Ishikawa (cell line): ENCODE data around the gene AMFR.

Source experiments
- CEBPB ChIP-seq: IDR thresholded peaks from 2 replicates; pipeline ENCODE4 v1.6.1; 2012
- CREB1 ChIP-seq: IDR thresholded peaks from 2 replicates; pipeline ENCODE4 v1.6.1; 2012; ENCODE audit warnings: low read depth
- EGR1 ChIP-seq: IDR thresholded peaks from 2 replicates; pipeline ENCODE4 v1.6.1; 2012
- EP300 ChIP-seq: IDR thresholded peaks from 2 replicates; pipeline ENCODE4 v1.6.1; 2012; ENCODE audit warnings: borderline replicate concordance
- FOXM1 ChIP-seq: IDR thresholded peaks from 2 replicates; pipeline ENCODE4 v1.6.1; 2012; ENCODE audit warnings: low read depth, borderline replicate concordance
- NFIC ChIP-seq: IDR thresholded peaks from 2 replicates; pipeline ENCODE4 v1.6.1; 2012
- RAD21 ChIP-seq: IDR thresholded peaks from 2 replicates; pipeline ENCODE4 v1.6.1; 2012; ENCODE audit warnings: low read depth
- TAF1 ChIP-seq: IDR thresholded peaks from 2 replicates; pipeline ENCODE4 v1.6.1; 2012; ENCODE audit warnings: low read depth, mild to moderate bottlenecking
- TCF12 ChIP-seq: IDR thresholded peaks from 2 replicates; pipeline ENCODE4 v1.6.1; 2012; ENCODE audit warnings: low read depth
- TEAD4 ChIP-seq: IDR thresholded peaks from 2 replicates; pipeline ENCODE4 v1.6.1; 2012
- YY1 ChIP-seq: IDR thresholded peaks from 2 replicates; pipeline ENCODE4 v1.6.1; 2012; ENCODE audit warnings: low read depth
- ZBTB7A ChIP-seq: IDR thresholded peaks from 2 replicates; pipeline ENCODE4 v1.6.1; 2012; ENCODE audit warnings: low read depth
- TF ChIP-seq, protein P1 (sequence below): IDR thresholded peaks from 2 replicates; pipeline ENCODE4 v1.6.1; 2012
- TF ChIP-seq, protein P2 (sequence below): IDR thresholded peaks from 2 replicates; pipeline ENCODE4 v1.6.1; 2012; ENCODE audit warnings: low read depth, mild to moderate bottlenecking
- TF ChIP-seq, protein P3 (sequence below): IDR thresholded peaks from 2 replicates; pipeline ENCODE4 v1.6.1; 2012

AMFR gene

DNA sequence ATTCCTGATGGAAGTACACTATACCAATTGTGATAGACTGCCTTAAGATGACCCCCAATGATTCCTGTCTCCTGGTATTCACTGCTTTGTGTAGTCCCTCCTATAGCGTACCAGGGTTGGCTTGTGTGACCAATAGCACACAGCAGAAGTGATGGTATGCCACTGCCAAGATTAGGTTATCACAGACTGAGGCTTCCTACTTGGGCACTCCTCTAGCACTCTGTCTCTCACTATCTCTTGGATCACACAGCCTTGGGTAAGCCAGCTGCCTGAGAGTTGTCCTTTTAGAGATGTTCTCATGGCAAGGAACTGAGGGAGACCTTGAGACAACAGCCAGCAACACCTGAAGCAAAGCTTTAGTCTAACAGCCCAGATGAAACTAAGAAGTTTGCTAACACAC is 12.7 kb upstream of the AMFR start:
- TF ChIP-seq TCF12 (no peak), EGR1 (no peak), NFIC (no peak), EP300 (no peak), CEBPB (no peak), TEAD4 (no peak)
- TF ChIP-seq, protein P1, sequence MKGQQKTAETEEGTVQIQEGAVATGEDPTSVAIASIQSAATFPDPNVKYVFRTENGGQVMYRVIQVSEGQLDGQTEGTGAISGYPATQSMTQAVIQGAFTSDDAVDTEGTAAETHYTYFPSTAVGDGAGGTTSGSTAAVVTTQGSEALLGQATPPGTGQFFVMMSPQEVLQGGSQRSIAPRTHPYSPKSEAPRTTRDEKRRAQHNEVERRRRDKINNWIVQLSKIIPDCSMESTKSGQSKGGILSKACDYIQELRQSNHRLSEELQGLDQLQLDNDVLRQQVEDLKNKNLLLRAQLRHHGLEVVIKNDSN: no peak
- TF ChIP-seq, protein P2, sequence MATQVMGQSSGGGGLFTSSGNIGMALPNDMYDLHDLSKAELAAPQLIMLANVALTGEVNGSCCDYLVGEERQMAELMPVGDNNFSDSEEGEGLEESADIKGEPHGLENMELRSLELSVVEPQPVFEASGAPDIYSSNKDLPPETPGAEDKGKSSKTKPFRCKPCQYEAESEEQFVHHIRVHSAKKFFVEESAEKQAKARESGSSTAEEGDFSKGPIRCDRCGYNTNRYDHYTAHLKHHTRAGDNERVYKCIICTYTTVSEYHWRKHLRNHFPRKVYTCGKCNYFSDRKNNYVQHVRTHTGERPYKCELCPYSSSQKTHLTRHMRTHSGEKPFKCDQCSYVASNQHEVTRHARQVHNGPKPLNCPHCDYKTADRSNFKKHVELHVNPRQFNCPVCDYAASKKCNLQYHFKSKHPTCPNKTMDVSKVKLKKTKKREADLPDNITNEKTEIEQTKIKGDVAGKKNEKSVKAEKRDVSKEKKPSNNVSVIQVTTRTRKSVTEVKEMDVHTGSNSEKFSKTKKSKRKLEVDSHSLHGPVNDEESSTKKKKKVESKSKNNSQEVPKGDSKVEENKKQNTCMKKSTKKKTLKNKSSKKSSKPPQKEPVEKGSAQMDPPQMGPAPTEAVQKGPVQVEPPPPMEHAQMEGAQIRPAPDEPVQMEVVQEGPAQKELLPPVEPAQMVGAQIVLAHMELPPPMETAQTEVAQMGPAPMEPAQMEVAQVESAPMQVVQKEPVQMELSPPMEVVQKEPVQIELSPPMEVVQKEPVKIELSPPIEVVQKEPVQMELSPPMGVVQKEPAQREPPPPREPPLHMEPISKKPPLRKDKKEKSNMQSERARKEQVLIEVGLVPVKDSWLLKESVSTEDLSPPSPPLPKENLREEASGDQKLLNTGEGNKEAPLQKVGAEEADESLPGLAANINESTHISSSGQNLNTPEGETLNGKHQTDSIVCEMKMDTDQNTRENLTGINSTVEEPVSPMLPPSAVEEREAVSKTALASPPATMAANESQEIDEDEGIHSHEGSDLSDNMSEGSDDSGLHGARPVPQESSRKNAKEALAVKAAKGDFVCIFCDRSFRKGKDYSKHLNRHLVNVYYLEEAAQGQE: no peak

DNA sequence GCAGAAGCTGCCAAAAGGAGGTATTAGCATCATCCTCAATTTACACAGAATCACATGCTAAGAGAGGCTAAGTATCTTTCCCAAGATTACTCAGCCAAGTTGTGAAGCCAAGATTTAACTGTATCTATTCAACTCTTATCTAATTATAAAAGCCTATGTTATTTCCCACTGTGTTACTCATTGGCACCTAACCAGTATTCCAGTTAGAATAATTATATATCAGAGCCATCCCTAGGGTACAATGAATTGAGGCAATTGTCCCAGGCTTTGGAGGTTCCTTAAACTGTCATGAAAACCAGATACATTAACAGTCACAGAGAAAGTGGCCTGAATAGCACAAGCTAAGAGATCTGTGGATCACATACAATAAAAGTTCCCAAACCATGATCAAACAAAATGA is 10.9 kb upstream of the AMFR start:
- TF ChIP-seq, protein P2: no peak
- TF ChIP-seq EP300 (no peak), TEAD4 (no peak), EGR1 (no peak), TAF1 (no peak), RAD21 (no peak), YY1 (no peak), TCF12 (no peak), NFIC (no peak), FOXM1 (no peak), CREB1 (no peak), CEBPB (no peak), ZBTB7A (no peak)
- TF ChIP-seq, protein P3, sequence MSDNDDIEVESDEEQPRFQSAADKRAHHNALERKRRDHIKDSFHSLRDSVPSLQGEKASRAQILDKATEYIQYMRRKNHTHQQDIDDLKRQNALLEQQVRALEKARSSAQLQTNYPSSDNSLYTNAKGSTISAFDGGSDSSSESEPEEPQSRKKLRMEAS: no peak

DNA sequence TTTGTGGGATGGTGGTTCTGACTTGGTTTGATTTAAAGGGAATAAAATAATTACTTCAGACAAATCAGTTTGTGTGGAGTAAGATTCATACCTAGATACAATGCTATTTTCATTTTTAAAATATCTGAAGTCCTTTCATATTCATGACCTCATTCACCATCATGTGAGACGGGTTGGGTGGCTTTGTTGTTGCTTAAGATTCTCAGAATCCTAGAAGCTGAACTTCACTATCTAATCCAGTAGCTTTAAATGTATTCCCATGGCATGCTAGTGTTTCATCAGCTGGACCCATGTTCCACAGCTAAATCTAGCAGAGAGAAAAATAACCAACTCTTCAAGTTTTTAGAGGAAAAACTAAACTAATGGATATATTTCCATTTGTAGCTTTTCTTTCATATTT is 2.7 kb upstream of the AMFR start:
- TF ChIP-seq EP300 (no peak), YY1 (no peak), ZBTB7A (no peak)
- TF ChIP-seq, protein P2: no peak

DNA sequence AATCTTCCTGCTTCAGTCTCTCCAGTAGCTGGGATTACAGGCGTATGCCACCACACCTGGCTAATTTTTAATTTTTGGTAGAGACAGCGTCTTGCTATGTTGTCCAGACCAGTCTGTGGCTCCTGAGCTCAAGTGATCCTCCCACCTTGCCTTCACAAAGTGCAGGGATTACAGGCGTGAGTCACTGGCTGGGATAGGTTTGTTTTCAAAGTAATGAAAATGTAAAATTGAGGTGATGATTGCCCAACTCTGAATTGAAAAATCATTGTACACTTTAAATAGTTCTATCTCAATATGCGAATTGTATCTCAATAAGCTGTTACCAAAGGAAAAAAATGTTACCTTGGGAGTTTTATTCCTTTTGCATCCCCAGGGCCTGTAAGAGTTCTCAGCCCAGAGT is 1.2 kb upstream of the AMFR start:
- TF ChIP-seq YY1: no peak
- TF ChIP-seq CREB1: no peak
- TF ChIP-seq EP300: no peak
- TF ChIP-seq TAF1: no peak
- TF ChIP-seq, protein P2: no peak
- no peak for TF ChIP-seq ZBTB7A
- TF ChIP-seq NFIC: no peak
- no peak for TF ChIP-seq EGR1
- no peak for TF ChIP-seq TEAD4
- TF ChIP-seq RAD21: no peak
- TF ChIP-seq FOXM1: no peak
- TF ChIP-seq, protein P3: no peak
- no peak for TF ChIP-seq TCF12
- TF ChIP-seq, protein P1: no peak
- TF ChIP-seq CEBPB: no peak
